Omental fat pad (tissue), 4 donors: Measurements from ENCODE around the gene RANBP1. TPM values are rescaled to one million over a fixed set of nuclear protein-coding genes. Genes with fewer than 3 reads are reported as not detected.

Experiments used
- ATAC-seq: fragments of 150-250 bp; one replicate; pipeline ENCODE4 v1.9.1; 2016; ENCODE audit warnings: mild to moderate bottlenecking, moderate library complexity; ENCODE audit not compliant: low FRiP score
- DNase-seq: peaks from one replicate; pipeline ENCODE4 v3.0.0-alpha.2; 2019; ENCODE audit warnings: low spot score
- total RNA-seq, 4 donors: library from RNA; depleted of rRNA; stranded (reverse); fragments of >200 nt; gene quantifications; one replicate each; pipeline ENCODE4 v1.1.0, GENCODE V29; 2016
- TF ChIP-seq, protein P1 (sequence below), 3 donors: fragments of 450-650 bp; IDR thresholded peaks; one replicate each; pipeline ENCODE4 v1.5.1; 2016 to 2017; ENCODE audit warnings: antibody characterized with exemption in 3 of 3, mild to moderate bottlenecking in 3 of 3, moderate library complexity in 2 of 3

The RANBP1 gene
- total RNA-seq, 4 donors from 2014 or later = 146 to 285 (median 159) TPM

DNA sequence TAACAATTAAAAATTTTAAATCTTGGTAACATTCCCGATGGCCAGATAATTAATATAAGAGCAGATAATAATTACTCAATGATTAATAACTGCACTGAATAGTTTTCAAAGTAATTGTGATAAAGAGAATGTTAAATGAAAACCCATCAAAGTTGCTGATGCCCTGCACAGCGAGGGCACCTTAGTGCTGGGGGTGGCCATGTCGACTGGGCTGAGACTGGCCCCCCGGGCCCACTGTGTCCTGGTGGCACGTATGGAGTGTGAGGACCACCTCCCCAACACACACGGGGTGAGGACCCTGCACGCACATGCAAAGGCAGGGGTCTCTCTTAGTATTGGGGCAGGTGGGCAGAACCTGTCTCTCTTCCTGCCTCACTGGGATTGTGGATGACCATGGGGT, 50.0 kb downstream of the RANBP1 start:
- DNase-seq = no peak
- TF ChIP-seq, protein P1, sequence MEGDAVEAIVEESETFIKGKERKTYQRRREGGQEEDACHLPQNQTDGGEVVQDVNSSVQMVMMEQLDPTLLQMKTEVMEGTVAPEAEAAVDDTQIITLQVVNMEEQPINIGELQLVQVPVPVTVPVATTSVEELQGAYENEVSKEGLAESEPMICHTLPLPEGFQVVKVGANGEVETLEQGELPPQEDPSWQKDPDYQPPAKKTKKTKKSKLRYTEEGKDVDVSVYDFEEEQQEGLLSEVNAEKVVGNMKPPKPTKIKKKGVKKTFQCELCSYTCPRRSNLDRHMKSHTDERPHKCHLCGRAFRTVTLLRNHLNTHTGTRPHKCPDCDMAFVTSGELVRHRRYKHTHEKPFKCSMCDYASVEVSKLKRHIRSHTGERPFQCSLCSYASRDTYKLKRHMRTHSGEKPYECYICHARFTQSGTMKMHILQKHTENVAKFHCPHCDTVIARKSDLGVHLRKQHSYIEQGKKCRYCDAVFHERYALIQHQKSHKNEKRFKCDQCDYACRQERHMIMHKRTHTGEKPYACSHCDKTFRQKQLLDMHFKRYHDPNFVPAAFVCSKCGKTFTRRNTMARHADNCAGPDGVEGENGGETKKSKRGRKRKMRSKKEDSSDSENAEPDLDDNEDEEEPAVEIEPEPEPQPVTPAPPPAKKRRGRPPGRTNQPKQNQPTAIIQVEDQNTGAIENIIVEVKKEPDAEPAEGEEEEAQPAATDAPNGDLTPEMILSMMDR (IDR thresholded peaks at IDR 0.05) = no peak
- ATAC-seq = no peak

DNA sequence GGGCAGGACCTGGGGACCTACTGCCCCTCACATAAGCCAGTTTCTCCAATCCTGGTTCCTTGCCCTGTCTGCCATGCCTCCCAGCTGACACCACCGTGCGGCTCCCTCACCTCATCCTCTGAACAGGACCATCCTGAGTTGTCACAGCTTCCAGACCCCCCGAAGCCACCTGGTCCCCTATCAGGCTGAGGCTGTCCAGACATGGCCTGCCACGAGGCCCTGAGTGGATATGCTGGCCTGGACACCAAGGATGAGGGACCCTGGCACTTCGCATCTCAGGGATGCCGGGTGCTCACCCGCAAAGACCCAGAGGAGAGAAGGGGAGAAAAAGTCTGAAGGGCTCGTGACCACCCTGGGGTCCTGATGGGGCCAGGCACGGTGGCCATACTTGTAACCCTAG, 50.8 kb downstream of the RANBP1 start:
- no peak for DNase-seq
- TF ChIP-seq, protein P1 (IDR thresholded peaks at IDR 0.05) = no peak
- no peak for ATAC-seq

DNA sequence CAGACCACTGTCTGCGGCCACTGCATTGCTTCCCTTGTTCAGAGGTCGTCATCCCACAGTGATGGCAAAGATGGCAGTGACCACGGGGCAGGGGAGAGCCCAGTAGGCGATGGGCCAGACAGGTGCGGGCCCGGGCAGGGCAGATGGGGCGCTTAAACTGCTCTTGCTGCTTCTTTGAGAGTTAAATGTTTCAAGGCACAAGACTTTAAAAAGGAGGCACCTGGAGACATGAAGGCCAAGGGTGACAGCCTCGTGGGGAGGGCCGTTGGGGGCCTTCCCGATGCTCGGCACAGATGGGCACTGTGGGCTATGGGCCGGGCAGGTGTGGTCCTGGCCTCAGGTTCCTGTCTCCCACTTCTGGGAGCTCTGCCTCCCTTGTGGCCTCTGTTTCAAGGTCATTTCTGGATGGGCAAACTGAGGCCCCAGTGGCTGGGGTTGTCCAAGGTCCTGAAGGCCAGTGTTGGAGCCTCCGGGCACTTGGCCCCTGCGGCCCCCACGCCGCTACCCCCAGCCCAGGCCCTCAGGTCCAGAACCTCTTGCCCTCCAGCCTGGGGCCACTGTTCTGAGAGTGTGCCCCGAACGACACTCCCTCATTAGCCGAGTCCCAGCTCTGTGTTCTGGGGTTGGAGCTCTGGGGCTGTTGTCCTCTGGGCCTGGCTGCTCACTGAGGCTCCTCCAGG, 51.9 kb downstream of the RANBP1 start:
- TF ChIP-seq, protein P1 (IDR thresholded peaks at IDR 0.05) = no peak
- ATAC-seq (no peak), DNase-seq (no peak)

DNA sequence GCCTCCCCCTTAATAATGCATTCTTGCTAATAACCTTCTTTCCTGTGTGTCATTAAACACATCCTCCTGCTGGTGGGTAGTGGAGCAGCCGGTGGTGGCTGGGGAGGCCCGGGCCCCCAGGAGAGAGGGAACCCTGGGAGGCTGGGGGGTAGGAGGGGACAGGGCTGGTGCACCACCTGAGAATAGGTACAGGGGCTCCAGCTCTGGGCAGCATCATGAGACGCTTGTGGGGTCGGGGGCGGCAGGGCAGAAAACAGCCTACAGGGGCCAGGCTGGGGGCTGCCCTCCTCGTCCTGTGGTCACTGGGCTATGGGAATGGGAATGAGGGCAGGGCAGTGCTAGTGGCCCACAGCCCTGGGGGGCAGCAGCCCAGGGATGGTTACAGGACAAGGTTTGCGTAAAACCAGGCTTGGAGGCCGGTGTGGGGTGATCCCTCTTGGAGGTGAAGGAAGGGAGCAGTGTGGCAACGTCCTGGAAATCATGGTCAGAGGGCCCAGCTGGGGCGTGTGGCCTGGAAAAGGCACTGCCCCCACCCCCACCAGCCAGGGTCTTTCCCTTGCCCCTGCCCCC, 53.4 kb downstream of the RANBP1 start:
- TF ChIP-seq, protein P1 (IDR thresholded peaks at IDR 0.05) = no peak
- no peak for DNase-seq
- no peak for ATAC-seq

DNA sequence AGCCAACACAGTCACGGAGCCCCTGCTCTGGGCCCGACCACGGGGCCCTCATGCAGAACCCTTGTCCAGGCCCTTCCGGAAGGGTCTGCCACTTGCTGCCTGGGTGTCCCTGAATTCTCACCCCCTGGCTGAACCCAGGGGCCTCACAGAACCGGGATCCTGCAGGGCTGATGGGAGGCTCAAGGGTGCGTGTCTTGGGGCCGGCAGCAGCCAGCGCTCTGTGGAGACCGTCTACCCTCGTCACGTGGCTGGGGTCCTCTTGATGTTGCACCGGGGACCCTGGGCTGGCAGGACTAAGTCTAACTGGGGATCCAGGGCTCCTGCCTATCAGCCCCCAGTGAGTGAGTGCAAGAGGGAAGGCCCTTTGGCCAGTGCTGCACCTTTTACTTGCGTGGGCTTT, 54.3 kb downstream of the RANBP1 start:
- DNase-seq = no peak
- TF ChIP-seq, protein P1 (IDR thresholded peaks at IDR 0.05) = no peak
- ATAC-seq = no peak

DNA sequence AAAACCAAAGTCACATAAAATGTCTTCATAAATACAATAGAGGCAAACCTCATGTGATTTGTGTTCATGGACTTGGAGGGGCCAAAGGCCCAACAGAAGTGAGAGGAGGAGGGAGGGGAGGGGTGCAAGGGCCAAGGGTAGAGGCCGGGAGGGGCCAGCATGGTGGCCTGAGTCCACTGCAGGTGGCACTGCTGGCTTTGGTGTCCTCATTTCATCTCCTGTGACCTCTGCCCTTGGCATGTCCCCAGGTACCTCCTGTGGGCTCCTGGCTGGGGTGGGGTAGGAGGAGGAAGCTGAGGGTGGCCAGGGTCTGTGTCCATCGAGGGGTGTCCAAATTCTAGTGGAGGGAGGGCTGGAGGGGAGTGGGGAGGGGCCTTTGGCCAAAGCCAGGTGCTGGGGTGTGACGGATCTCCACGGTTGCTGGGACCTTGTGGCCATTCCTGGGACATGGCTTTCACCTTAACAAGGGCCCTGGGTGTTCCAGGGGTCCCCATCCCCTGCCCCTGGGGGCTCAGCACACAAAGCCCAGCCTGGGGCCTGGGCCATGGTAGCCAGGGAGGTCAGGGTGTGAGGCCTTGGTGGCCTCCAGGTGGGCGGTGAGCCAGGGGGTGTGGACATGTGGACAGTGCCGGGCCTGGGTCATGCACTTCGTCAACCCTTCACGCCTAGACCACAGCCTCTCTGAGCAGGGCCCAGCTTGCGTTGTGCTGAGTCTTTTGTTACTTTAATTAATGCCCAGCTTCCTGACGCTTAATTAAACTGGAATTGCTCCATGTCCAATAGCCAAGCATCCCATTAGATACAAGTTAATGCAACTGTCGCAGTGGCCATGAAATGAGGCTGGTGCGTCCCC, 55.6 kb downstream of the RANBP1 start:
- no peak for ATAC-seq
- DNase-seq = no peak
- TF ChIP-seq, protein P1 (IDR thresholded peaks at IDR 0.05) = no peak
